ENCODE results near the gene KCNMB1. TPM values are rescaled to one million over a fixed set of nuclear protein-coding genes. Genes with fewer than 3 reads are reported as not detected.
A peak's percentile ranks its signal among the peaks of the same experiment; 100 is the strongest.

The KCNMB1 gene
- not detected in 2 replicates for total RNA-seq (2014; rRNA removed; shearing (Covaris generic))

GRCh38 chr5:170388818-170389549 is at the start of gene KCNMB1:
Gene KCNMB1 (minus strand): TSS chr5:170389367. CDS start chr5:170385447, 3,920 bp downstream.
- DNase-seq (ENCODE audit: low spot score) = no peak

DNA sequence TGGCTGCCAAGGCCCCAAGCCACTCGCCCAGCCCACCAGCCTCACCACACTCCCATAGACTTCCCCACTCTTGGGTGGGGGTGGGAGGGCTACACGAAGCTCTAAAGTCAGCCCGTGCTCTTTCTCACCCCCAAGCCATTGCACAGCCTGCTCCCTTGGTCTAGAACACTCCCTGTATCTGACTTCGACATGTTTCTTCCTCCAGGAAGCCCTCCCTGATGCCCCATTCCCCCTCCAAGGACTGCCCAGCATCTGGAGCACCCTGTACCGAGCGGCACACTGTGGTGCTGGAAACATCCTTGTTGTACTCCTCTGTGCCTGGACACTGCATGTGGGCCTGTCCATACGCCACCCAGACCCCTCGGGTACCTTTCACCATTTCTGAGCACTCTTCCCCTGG is 49.4 kb upstream of the KCNMB1 start:
- no peak for DNase-seq (ENCODE audit: low spot score)

- no peak for DNase-seq (ENCODE audit: low spot score)
These were observed 48.6 kb upstream of the KCNMB1 start for GRCh38 chr5:170437621-170438375.

DNA sequence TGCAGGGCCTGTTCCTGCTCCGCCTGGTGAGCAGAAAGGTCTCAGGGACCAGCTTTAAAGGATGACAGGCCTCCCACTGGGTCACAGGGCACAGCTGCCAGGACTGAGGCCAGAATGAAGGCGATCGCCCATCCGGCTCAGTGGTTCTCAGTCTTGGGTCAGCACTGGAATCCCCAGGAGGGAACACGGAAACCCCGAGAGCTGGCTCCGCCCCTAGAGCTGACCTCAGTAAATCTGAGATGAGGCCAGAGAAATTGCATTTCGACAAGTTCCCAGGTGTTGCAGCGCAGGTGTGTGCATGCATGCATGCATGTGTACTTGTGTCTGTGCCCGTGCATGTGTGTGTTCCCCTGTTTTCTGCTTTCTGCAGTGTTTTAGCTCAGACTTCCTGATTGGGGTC is 47.2 kb upstream of the KCNMB1 start:
- no peak for DNase-seq (ENCODE audit: low spot score)

GRCh38 chr5:170434966-170435605 is 45.9 kb upstream of the KCNMB1 start:
- DNase-seq (ENCODE audit: low spot score) = peak; percentile 67

GRCh38 chr5:170432669-170433068 is 43.5 kb upstream of the KCNMB1 start:
- DNase-seq (ENCODE audit: low spot score) = no peak

DNA sequence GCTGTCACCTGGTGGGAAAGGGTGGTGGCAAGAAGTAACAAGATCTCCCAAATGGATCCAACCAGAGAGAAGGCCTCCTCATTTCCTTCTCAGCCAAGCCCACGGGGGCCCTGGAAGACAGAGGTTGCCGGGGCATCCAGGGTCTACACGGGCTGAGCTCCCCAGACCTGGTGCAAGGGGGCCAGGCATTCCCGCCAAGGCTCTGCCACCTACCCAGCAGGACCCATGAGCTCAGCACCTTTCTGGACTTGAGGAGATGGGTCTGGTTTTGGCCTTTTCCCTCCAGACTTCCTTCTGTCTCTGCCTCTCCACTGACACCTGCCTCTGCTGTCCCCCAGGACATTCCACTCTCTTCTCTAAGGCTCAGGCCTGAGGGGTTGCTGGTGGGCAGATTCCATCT is 42.4 kb upstream of the KCNMB1 start:
- no peak for DNase-seq (ENCODE audit: low spot score)

- no peak for DNase-seq (ENCODE audit: low spot score)
These were observed 41.8 kb upstream of the KCNMB1 start for GRCh38 chr5:170430866-170431437.

- DNase-seq (ENCODE audit: low spot score) = no peak
These were observed 41.1 kb upstream of the KCNMB1 start for GRCh38 chr5:170430256-170430655.

- peak; percentile 19 for DNase-seq (ENCODE audit: low spot score)
These were observed 39.8 kb upstream of the KCNMB1 start for GRCh38 chr5:170429014-170429413.

DNA sequence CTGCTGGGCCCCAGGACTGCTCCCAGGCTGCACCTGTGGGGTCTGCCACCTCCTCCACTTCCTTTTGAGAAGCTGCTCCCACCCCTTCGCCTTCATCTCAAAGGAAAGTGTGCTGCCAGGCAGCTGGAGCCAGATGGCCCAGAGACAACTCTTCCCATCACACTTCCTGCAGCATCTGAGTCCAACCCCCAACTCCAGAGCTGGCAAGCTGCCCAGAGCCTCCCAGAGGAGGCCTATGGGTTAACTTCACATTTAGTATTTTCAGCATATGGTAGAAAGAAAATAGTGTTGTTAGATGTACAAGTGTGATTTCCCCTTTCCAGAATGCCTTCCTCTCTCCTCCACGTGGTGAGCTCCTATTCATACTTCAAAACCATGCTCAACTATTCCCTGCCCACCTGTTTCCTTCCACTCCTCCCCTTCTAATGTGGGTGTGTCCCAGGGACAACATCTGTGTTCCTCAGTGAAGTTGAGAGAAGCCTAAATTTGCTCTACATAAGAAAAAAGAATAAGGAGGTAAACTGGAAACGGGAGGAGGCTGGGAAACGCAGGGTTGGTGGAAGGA is 38.6 kb upstream of the KCNMB1 start:
- no peak for DNase-seq (ENCODE audit: low spot score)

DNA sequence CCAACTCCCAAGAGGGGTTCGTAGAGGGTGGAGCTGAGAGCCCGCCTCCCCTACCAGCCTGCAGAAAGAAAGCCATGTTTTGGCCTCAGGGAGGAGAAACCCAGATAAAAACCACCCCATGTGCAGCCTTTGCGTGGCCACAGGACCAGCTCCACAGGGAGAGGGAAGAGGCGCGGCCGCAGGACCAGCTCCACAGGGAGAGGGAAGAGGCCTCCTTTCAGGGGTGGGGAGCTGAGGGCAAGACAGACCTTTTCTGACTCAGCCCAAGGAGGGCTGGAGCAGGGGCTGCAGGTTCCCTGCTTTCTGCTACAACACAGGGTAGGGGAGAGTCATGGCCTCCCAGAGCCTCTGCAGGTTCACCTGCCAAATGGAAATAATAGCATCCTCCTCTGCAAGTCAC is 37.6 kb upstream of the KCNMB1 start:
- no peak for DNase-seq (ENCODE audit: low spot score)

GRCh38 chr5:170426149-170426767 is 37.1 kb upstream of the KCNMB1 start:
- no peak for DNase-seq (ENCODE audit: low spot score)

DNA sequence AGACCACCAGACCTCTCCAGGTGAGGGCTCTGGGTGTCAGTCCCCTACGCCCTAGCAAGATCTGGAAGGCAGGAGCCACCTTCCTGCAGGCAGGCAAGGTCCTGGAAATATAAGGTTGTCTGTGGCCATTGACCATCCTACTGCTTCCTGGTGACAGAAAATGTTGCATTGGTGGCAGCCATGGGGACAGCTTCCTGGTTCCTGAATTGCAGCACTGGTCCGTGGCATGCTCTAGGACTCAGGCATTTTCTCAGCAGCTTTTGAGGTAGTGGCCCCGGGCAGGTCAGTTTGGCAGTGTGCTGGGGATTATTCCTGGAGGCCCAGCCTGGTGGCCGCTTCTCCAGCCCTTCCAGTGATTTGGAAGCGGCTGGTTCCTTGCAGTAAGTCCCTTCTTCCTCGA is 36.6 kb upstream of the KCNMB1 start:
- DNase-seq (ENCODE audit: low spot score) = no peak

GRCh38 chr5:170424629-170425028 is 35.5 kb upstream of the KCNMB1 start:
- no peak for DNase-seq (ENCODE audit: low spot score)

DNA sequence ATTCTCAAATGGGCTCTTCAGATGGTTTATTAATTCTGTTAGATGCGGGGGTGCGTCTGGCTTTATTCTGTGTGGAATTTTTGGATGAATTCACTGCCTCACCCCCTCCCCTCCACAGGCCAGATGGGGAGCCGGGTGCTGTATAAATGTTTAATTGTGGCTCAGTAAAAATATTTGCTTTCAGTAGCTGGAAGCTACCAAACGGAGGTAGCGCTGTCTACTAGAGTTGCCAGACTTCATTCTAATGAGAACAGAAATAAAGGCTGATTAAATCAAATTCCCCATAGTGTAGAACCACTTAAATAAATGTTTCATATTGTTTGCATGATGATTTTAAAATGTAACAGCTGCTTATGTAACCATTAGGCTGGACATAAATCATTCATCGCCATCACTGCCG is 34.5 kb upstream of the KCNMB1 start:
- DNase-seq (ENCODE audit: low spot score) = no peak

DNA sequence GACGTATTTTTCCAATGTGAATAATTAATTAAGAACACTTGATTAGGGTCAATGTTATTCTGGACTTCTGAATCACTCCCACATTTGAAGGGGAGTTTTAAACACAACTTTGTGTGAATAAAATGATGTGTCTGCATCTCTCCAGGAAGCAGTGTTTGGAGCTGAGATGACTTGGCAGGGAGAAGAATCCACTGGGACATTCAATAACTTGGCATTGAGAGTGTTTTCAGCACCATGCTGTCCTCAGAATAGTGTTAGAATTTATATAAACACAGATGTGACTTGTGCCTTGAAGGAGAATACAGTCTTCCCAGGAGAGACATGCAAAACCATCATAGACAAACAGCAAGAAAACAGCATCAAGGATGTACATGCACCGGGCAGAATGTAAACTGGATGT is 32.7 kb upstream of the KCNMB1 start:
- no peak for DNase-seq (ENCODE audit: low spot score)

DNA sequence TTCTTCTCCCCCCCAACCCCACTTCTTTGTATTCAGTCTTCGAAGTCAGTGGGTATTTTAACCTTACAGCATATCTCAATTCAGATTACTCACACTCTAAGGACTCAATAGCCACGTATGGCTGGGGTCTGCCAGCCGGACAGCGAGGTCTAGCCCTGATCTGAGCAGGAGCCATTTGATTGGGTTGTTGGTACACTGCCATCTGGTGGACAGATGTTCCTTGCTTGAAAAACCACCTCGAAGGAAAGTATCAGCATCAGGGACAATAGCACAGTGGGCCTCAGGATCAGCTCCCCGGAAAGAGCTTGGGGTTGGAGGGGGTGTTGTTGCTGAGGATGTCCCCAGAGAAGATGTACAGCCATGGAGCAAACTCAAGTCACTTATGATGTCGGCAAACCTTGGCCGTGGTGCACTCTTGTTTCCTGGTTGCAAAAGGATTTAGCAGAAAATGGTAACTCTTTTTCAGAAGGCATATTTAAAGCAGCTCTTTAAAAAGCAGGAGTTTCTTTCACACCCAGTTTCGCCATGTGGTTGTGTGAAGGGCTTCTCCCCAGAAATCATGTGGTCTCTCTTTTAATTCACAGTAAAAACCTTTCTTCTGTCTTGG is 31.7 kb upstream of the KCNMB1 start:
- DNase-seq (ENCODE audit: low spot score) = peak; percentile 64

DNA sequence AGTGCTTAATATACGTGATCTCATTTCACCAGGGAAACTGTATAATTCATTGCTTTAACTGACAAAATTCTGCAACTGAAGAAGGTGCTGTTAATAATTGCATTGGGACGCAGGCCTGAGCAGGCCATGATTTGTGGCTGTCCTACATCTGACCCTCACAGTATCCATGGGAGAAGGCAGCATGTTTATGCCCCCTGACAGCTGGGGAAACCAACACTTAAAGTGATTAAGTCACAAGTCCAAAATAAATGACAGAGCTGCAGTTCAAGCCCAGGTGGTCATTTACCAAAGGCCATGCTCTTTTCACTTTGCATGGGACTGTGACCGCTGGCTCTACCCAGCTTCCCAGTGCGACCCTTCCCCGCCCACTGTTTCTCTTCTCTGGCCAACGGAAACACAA is 30.5 kb upstream of the KCNMB1 start:
- DNase-seq (ENCODE audit: low spot score) = no peak

DNA sequence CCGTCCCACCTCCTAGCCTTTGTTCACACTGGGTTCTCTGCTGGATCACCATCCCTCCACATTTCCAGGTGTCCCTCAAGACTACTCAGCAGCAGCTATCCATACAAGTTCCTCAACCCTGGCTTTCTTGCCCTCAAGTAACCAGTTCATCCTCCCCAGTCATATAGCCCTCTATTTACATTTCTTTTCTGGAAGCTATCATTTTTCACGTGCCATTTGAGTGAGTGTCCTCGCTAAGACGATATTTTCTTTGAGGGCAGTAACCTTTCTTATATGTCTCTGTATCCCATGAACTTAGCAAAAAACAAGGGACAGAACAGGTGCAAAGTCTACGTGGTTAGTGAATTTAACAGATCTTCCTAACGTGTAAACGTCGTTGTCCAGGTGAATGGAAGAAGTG is 29.6 kb upstream of the KCNMB1 start:
- DNase-seq (ENCODE audit: low spot score) = no peak

- DNase-seq (ENCODE audit: low spot score) = no peak
These were observed 27.4 kb upstream of the KCNMB1 start for GRCh38 chr5:170416526-170416925.

Measured in HT-29 (cell line).